HFFc6 (cell line): ENCODE results near the gene UBA52. TPM values are rescaled to one million over a fixed set of nuclear protein-coding genes. Genes with fewer than 3 reads are reported as not detected.
"Not testable (repeated sequence)": the region's sequence is repeated elsewhere in the genome, so short reads cannot be mapped to it uniquely, and the experiment has no call there.

ENCODE experiments used
- DNase-seq: peaks from one replicate; pipeline ENCODE4 v3.0.0-alpha.2; 2018
- H3K27ac Mint-ChIP-seq: 2 replicates; pipeline ENCODE4 v1.8.0; 2020; ENCODE audit warnings: mild to moderate bottlenecking, mixed read lengths
- H3K27me3 Mint-ChIP-seq: 2 replicates; pipeline ENCODE4 v1.8.0; 2021; ENCODE audit warnings: mild to moderate bottlenecking, moderate library complexity, mixed read lengths; ENCODE audit not compliant: insufficient read depth
- H3K36me3 Mint-ChIP-seq: 2 replicates; pipeline ENCODE4 v1.8.0; 2021; ENCODE audit warnings: low read depth, mixed read lengths
- H3K4me1 Mint-ChIP-seq: 2 replicates; pipeline ENCODE4 v1.8.0; 2020; ENCODE audit warnings: low read depth, mixed read lengths
- H3K4me3 Mint-ChIP-seq: 2 replicates; pipeline ENCODE4 v1.8.0; 2020; ENCODE audit warnings: mild to moderate bottlenecking, moderate library complexity, mixed read lengths
- H3K9me3 Mint-ChIP-seq: 2 replicates; pipeline ENCODE4 v1.8.0; 2020; ENCODE audit warnings: mild to moderate bottlenecking, mixed read lengths
- total RNA-seq, 6 experiments: library from RNA; stranded (reverse); fragmentation: NEBNext Ultra II Directional; extraction: Animal tissue kit (Norgen Biotek cat#: 25700); gene quantifications; 2 replicates in 1 of 6; 3 replicates in 5 of 6; pipeline ENCODE4 v1.2.3, GENCODE V29; 2021
- TF ChIP-seq, protein P1 (sequence below): fragments of 200-600 bp; sonication (generic); IDR thresholded peaks from 2 replicates; pipeline ENCODE4 v1.5.0; 2021; ENCODE audit warnings: antibody characterized with exemption, mild to moderate bottlenecking

The UBA52 gene
- total RNA-seq, 6 experiments from 2014 or later: 1,140 to 1,305 (median 1,270) TPM

DNA sequence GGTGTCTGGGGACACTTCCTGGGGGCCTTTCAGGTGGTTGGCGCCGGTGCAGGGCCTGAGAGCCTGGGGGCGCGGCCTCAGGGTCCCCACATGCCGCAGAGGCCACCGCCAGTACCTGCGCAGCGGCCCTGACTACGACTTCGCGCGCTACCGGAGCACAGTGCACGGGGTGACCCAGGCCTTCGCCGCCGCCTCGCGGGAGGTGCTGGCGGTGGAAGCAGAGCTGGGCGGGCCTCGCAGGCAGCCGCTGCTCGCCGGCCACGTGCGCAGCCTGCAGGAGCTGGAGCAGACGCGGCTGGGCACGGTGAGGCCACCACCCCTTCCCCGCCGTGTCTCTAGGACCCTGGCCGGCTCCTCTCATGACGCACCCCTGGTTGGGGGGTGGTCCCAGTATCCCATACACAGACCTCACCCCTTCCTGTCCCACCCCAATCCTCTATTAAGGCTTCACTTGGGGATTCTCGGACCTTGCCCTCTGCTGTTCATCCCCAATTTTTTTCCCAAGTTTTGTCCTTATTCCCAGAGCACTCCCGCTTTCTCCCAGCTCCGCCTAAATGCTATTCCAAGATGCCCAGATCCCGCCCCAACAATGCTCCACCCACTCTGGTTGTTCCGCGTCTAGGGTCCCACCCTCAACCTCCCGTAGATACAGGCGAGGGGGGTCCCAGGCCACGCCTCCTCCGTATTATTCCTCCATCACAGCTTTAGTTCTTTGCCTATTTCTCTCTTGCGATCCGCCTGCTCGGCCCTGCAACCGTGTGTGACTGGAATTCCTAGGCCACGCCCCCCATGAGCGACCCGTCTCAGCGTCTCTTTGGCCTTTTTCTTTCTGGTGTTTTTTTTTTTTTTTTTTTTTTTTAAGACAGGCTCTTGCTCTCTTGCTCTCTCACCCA, 18.0 kb downstream of the UBA52 start:
- H3K9me3 Mint-ChIP-seq: no peaks in the 10 kb centered on the region
- peak; percentile 54 for DNase-seq
- TF ChIP-seq, protein P1, sequence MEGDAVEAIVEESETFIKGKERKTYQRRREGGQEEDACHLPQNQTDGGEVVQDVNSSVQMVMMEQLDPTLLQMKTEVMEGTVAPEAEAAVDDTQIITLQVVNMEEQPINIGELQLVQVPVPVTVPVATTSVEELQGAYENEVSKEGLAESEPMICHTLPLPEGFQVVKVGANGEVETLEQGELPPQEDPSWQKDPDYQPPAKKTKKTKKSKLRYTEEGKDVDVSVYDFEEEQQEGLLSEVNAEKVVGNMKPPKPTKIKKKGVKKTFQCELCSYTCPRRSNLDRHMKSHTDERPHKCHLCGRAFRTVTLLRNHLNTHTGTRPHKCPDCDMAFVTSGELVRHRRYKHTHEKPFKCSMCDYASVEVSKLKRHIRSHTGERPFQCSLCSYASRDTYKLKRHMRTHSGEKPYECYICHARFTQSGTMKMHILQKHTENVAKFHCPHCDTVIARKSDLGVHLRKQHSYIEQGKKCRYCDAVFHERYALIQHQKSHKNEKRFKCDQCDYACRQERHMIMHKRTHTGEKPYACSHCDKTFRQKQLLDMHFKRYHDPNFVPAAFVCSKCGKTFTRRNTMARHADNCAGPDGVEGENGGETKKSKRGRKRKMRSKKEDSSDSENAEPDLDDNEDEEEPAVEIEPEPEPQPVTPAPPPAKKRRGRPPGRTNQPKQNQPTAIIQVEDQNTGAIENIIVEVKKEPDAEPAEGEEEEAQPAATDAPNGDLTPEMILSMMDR: no peak; the same call in 1 of the 2 replicates
- H3K4me3 Mint-ChIP-seq: peak overlapping the region; percentile 85
- peak overlapping the region; percentile 84 for H3K27ac Mint-ChIP-seq
- no peaks in the 10 kb centered on the region; the same call in 1 of the 2 replicates for H3K27me3 Mint-ChIP-seq
- peaks cover 25% of the 10 kb centered on the region for H3K4me1 Mint-ChIP-seq
- peaks cover 8% of the 10 kb centered on the region; the same call in 1 of the 2 replicates for H3K36me3 Mint-ChIP-seq

DNA sequence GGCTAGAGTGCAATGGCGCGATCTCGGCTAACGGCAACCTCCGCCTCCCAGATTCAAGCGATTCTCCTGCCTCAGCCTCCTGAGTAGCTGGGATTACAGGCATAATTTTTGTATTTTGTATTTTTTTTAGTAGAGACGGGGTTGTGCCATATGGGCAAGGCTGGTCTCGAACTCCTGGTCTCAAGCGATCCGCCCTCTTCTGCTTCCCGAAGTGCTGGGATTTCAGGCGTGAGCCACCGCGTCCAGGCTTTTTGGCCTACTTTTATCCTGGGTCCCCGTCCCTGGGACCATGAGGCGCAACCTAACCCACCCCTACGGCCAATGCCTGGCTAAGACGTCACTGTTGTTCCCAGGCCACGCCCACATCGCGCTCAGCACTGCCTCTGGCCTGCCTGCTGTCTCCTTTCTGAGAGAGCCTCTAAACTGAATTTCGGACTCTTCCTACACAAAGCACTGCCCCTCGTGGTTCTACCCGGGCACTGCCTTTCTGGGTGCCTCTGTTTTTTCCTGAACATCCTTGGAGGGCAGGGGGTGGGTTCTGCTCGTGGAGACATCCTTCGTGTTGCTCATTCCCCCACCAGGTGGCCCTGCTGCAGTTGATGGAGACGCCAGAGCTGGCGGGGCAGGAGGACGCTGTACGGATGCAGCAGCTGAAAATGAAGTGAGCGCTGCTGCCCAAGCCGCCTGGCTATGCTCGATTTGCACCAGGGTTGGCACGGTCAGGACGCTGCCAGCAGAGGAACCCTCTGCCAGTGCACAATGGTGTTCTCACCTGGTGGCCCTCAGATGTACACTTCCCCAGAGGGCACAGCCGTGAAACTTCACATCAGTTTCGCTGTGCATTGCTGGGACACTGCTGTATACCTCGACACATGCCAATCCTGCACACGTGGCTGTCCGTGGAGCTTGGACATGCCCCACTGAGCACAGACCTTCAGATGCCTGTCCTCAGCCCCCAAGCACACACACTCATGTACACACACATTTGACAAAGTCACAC, 18.9 kb downstream of the UBA52 start:
- H3K4me3 Mint-ChIP-seq: peak overlapping the region; percentile 85; the same call in 1 of the 2 replicates
- no peak overlapping the region; the same call in 1 of the 2 replicates for H3K27ac Mint-ChIP-seq
- H3K4me1 Mint-ChIP-seq: peaks cover 28% of the 10 kb centered on the region
- peaks cover 8% of the 10 kb centered on the region; the same call in 1 of the 2 replicates for H3K36me3 Mint-ChIP-seq
- no peak for DNase-seq
- H3K9me3 Mint-ChIP-seq: no peaks in the 10 kb centered on the region
- TF ChIP-seq, protein P1: peak; percentile 44
- no peaks in the 10 kb centered on the region for H3K27me3 Mint-ChIP-seq

DNA sequence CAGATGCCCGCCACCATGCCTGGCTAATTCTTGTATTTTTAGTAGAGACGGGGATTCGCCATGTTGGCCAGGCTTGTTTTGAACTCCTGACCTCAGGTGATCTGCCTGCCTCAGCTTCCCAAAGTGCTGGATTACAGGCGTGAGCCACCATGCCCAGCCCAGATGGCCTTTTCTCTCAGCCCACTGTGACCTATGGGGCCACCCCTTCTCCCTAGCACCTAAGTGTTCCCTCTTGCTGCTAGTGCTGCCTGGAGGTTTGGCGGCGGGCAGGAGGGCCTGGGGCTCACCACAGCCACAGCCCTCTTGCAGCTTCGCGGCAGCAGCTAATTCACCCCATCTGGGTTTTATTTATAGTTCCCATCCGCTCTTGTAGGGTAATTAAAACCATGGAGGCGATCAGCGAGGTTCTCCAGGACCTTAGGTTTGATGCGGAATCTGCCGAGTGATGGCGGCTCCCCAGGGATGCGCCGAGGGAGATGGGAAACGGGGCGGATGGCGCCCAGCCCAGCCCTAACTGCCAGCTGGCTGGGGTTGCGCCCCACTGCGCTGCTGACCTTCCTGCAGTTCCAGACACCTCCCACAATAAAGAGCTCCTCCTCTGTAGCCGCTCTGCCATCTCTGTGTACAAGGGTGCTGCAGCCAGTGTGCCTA, 20.2 kb downstream of the UBA52 start:
- Mint-ChIP-seq H3K4me1 (peaks cover 28% of the 10 kb centered on the region), H3K4me3 (no peak overlapping the region), H3K36me3 (peaks cover 8% of the 10 kb centered on the region; the same call in 1 of the 2 replicates), H3K27ac (no peak overlapping the region), H3K9me3 (no peaks in the 10 kb centered on the region), H3K27me3 (peaks cover 4% of the 10 kb centered on the region; the same call in 1 of the 2 replicates)
- TF ChIP-seq, protein P1: no peak
- DNase-seq: no peak

DNA sequence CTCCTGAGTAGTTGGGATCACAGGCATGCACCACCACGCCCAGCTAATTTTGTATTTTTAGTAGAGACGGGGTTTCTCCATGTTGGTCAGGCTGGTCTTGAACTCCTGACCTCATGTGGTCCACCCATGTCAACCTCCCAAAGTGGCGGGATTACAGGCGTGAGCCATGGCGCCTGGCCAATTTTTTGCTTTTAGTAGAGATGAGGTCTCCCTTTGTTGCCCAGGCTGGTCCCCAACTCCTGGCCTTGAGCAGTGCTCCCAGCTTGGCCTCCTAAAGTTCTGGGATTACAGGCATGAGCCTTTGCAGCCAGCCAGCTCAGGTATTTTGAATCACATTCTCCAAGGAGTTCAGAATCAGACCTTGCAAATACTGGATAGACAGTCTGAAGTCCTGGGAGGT, 21.1 kb downstream of the UBA52 start:
- not testable (repeated sequence) for H3K27ac Mint-ChIP-seq

DNA sequence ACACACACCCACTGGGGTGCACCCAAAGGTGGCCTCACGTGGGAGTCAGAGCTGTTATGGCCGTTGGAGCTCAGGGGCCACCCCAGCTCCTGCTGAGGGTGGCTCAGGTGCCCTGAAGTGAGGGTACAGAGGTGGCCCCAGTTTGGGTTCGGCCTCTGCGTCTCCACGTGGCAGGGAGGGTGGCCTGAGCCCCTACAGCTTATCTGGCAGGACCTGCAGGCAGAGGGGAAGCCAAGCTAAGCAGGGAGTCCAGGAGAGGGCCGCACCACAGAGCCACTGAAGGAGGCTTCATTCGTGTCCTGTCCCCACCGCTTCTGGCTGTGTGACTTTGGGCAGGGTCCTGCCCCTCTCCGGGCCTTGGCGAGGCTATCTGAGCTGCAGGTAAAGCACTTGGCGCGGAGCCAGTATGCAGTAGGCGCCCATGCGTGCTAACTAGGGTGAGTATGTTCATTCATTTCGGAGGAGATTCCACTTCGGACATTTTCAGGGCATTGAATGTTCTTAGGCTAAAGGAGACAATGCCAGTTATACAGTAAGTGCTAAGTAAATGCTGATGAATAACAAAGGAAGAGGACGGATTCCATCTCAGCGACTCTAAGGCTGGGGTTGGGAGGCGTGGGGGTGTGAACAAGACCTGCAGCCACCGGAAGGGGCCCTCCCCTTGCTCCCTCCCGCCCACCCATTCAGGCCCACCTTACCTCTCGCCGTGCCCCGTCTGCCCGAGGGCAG, 21.9 kb downstream of the UBA52 start:
- Mint-ChIP-seq H3K36me3 (peaks cover 8% of the 10 kb centered on the region; the same call in 1 of the 2 replicates), H3K9me3 (no peaks in the 10 kb centered on the region), H3K4me1 (peaks cover 19% of the 10 kb centered on the region), H3K27me3 (peaks cover 4% of the 10 kb centered on the region; the same call in 1 of the 2 replicates), H3K27ac (peak overlapping the region; percentile 34; the same call in 1 of the 2 replicates), H3K4me3 (peak overlapping the region; percentile 58)
- no peak for DNase-seq
- TF ChIP-seq, protein P1: no peak

More for the DNA sequence above, 21.1 kb downstream of the UBA52 start:
- H3K27me3 Mint-ChIP-seq, H3K36me3 Mint-ChIP-seq, H3K9me3 Mint-ChIP-seq, DNase-seq, H3K4me3 Mint-ChIP-seq: not testable (repeated sequence)
- peaks cover 26% of the 10 kb centered on the region for H3K4me1 Mint-ChIP-seq
